ENCODE data around the gene HIKESHI.

The HIKESHI gene

GRCh38 chr11:86386746-86387145 lies 84.7 kb downstream of the HIKESHI start:
- Histone ChIP-seq H3K9ac (no peak overlapping the region), H3K4me3 (no peak overlapping the region), H3K36me3 (no peaks in the 10 kb centered on the region), H3K27ac (no peak overlapping the region), H4K20me1 (no peaks in the 10 kb centered on the region), H3K4me2 (no peak overlapping the region), H3K4me1 (no peaks in the 10 kb centered on the region), H3K27me3 (no peaks in the 10 kb centered on the region), H3K9me3 (no peaks in the 10 kb centered on the region)
- no peak for TF ChIP-seq Cebpa-rat (IDR thresholded peaks at IDR 0.05)

GRCh38 chr11:86388198-86388597 lies 86.2 kb downstream of the HIKESHI start:
- no peak overlapping the region for H3K27ac ChIP-seq
- no peaks in the 10 kb centered on the region for H3K36me3 ChIP-seq
- no peaks in the 10 kb centered on the region for H3K27me3 ChIP-seq
- H3K9ac ChIP-seq = no peak overlapping the region
- no peaks in the 10 kb centered on the region for H3K9me3 ChIP-seq
- H3K4me3 ChIP-seq = no peak overlapping the region
- no peaks in the 10 kb centered on the region for H3K4me1 ChIP-seq
- H4K20me1 ChIP-seq = no peaks in the 10 kb centered on the region
- H3K4me2 ChIP-seq = no peak overlapping the region
- no peak for TF ChIP-seq Cebpa-rat (IDR thresholded peaks at IDR 0.05)

- Histone ChIP-seq H4K20me1 (no peaks in the 10 kb centered on the region), H3K4me1 (no peaks in the 10 kb centered on the region), H3K4me2 (no peak overlapping the region), H3K27ac (no peak overlapping the region), H3K36me3 (no peaks in the 10 kb centered on the region), H3K9ac (no peak overlapping the region), H3K4me3 (no peak overlapping the region), H3K27me3 (no peaks in the 10 kb centered on the region), H3K9me3 (no peaks in the 10 kb centered on the region)
- TF ChIP-seq Cebpa-rat (IDR thresholded peaks at IDR 0.05) = no peak
Measured at GRCh38 chr11:86390487-86390886, 88.4 kb downstream of the HIKESHI start.

- no peaks in the 10 kb centered on the region for H4K20me1 ChIP-seq
- H3K9ac ChIP-seq = no peak overlapping the region
- no peaks in the 10 kb centered on the region for H3K36me3 ChIP-seq
- no peaks in the 10 kb centered on the region for H3K27me3 ChIP-seq
- TF ChIP-seq Cebpa-rat (IDR thresholded peaks at IDR 0.05) = no peak
- no peak overlapping the region for H3K4me3 ChIP-seq
- H3K9me3 ChIP-seq = no peaks in the 10 kb centered on the region
- H3K4me1 ChIP-seq = no peaks in the 10 kb centered on the region
- H3K4me2 ChIP-seq = no peak overlapping the region
- H3K27ac ChIP-seq = no peak overlapping the region
Measured at GRCh38 chr11:86395061-86395551, 93.1 kb downstream of the HIKESHI start.

Measured in BLaER1 (cell line).